ENCODE data around the gene VPS45. TPM values are rescaled to one million over a fixed set of nuclear protein-coding genes. Genes with fewer than 3 reads are reported as not detected.
A peak's percentile ranks its signal among the peaks of the same experiment; 100 is the strongest.
"Not testable (repeated sequence)": the region's sequence is repeated elsewhere in the genome, so short reads cannot be mapped to it uniquely, and the experiment has no call there.

Gene VPS45
- polyA plus RNA-seq, 3 donors: 36.0 to 41.9 (median 36.8) TPM

- no peaks in the 10 kb centered on the region for H3K27me3 ChIP-seq (ENCODE audit: control insufficient read depth in 2 of 2, insufficient read depth in 2 of 2, low read length in 2 of 2)
- no peak overlapping the region for H3K4me3 ChIP-seq (replicated peaks in 1 of 3; ENCODE audit: low read depth in 2 of 3, low read length in 3 of 3)
- no CpG with 5 or more reads among the region's 1 CpG for WGBS (ENCODE audit: insufficient coverage)
Observed at GRCh38 chr1:150134537-150134936, 67.0 kb downstream of the VPS45 start.

DNA sequence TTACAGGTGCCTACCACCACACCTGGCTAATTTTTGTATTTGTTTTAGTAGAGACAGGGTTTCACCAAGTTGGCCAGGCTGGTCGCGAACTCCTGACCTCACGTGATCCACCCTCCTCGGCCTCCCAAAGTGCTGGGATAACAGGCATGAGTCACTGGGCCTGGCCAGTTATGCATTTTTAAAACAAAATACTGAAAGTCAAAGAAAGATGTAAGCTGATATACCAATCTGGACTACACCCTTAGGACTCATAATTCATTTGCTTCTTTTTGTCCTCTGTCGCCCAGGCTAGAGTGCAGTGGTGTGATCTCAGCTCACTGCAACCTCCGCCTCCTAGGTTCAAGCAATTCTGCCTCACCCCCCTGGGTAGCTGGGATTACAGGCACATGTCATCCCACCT is 67.8 kb downstream of the VPS45 start:
- Mint-ChIP-seq H3K27ac (peak overlapping the region in 2 of 7 donors; percentile 19 to 45), H3K36me3 (peaks cover 24 to 29% of the 10 kb centered on the region in 2 donors)
- peaks cover 0 to 26% of the 10 kb centered on the region in 2 donors for H3K36me3 ChIP-seq (replicated peaks in 1 of 2; ENCODE audit: control insufficient read depth in 1 of 2, insufficient read depth in 2 of 2, low read length in 2 of 2)
- H3K27me3 Mint-ChIP-seq (ENCODE audit: low read depth in 3 of 3); DNase-seq; H3K4me3 Mint-ChIP-seq; H2AFZ ChIP-seq (ENCODE audit: insufficient read depth, low read depth, low read length, poor library complexity, severe bottlenecking); H3K9me3 ChIP-seq (replicated peaks in 1 of 2; ENCODE audit: control insufficient read depth in 1 of 2, insufficient read depth in 1 of 2, low read length in 2 of 2); H3K9me3 Mint-ChIP-seq; H3K4me1 ChIP-seq (ENCODE audit: control insufficient read depth in 1 of 2, insufficient read depth in 2 of 2, low read length in 2 of 2); H3K4me3 ChIP-seq (replicated peaks in 1 of 3; ENCODE audit: low read depth in 2 of 3, low read length in 3 of 3); intact Hi-C loops (cut with micrococcal nuclease); H3K79me2 ChIP-seq (ENCODE audit: insufficient read depth, low read length); H3K9ac ChIP-seq (ENCODE audit: insufficient read depth, low read length, poor library complexity, severe bottlenecking); H3K27ac ChIP-seq (ENCODE audit: low read depth in 1 of 2, low read length in 2 of 2); H3K4me2 ChIP-seq (replicated peaks; ENCODE audit: extremely low read depth, low read length, poor library complexity, severe bottlenecking); H3K4me1 Mint-ChIP-seq; H4K20me1 ChIP-seq (ENCODE audit: insufficient read depth, low read length); H3K27me3 ChIP-seq (ENCODE audit: control insufficient read depth in 2 of 2, insufficient read depth in 2 of 2, low read length in 2 of 2): not testable (repeated sequence)
- 93% methylated on average over 4 of the region's 6 CpGs for WGBS (ENCODE audit: insufficient coverage)

More at GRCh38 chr1:150134537-150134936, 67.0 kb downstream of the VPS45 start:
- TF ChIP-seq, protein P1, sequence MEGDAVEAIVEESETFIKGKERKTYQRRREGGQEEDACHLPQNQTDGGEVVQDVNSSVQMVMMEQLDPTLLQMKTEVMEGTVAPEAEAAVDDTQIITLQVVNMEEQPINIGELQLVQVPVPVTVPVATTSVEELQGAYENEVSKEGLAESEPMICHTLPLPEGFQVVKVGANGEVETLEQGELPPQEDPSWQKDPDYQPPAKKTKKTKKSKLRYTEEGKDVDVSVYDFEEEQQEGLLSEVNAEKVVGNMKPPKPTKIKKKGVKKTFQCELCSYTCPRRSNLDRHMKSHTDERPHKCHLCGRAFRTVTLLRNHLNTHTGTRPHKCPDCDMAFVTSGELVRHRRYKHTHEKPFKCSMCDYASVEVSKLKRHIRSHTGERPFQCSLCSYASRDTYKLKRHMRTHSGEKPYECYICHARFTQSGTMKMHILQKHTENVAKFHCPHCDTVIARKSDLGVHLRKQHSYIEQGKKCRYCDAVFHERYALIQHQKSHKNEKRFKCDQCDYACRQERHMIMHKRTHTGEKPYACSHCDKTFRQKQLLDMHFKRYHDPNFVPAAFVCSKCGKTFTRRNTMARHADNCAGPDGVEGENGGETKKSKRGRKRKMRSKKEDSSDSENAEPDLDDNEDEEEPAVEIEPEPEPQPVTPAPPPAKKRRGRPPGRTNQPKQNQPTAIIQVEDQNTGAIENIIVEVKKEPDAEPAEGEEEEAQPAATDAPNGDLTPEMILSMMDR (IDR thresholded peaks at IDR 0.05): no peak
- Histone ChIP-seq H3K36me3 (replicated peaks in 1 of 2; ENCODE audit: control insufficient read depth in 1 of 2, insufficient read depth in 2 of 2, low read length in 2 of 2) (peaks cover 0 to 26% of the 10 kb centered on the region in 2 donors), H3K79me2 (ENCODE audit: insufficient read depth, low read length) (no peaks in the 10 kb centered on the region), H3K9me3 (replicated peaks in 1 of 2; ENCODE audit: control insufficient read depth in 1 of 2, insufficient read depth in 1 of 2, low read length in 2 of 2) (no peaks in the 10 kb centered on the region), H3K4me1 (ENCODE audit: control insufficient read depth in 1 of 2, insufficient read depth in 2 of 2, low read length in 2 of 2) (no peaks in the 10 kb centered on the region), H3K9ac (ENCODE audit: insufficient read depth, low read length, poor library complexity, severe bottlenecking) (no peak overlapping the region), H3K27ac (ENCODE audit: low read depth in 1 of 2, low read length in 2 of 2) (no peak overlapping the region), H3K4me2 (replicated peaks; ENCODE audit: extremely low read depth, low read length, poor library complexity, severe bottlenecking) (no peak overlapping the region), H4K20me1 (ENCODE audit: insufficient read depth, low read length) (no peaks in the 10 kb centered on the region), H2AFZ (ENCODE audit: insufficient read depth, low read depth, low read length, poor library complexity, severe bottlenecking) (no peak overlapping the region)
- intact Hi-C loops (cut with micrococcal nuclease): no loop called here
- H3K4me1 Mint-ChIP-seq: no peaks in the 10 kb centered on the region
- DNase-seq: no peak
- H3K27me3 Mint-ChIP-seq (ENCODE audit: low read depth in 3 of 3): no peaks in the 10 kb centered on the region
- no peak overlapping the region for H3K4me3 Mint-ChIP-seq
- no peak overlapping the region for H3K27ac Mint-ChIP-seq
- H3K36me3 Mint-ChIP-seq: peaks cover 21 to 29% of the 10 kb centered on the region in 2 donors
- H3K9me3 Mint-ChIP-seq: no peaks in the 10 kb centered on the region

All from CD14-positive monocyte (primary cell).